ENCODE data around the gene RPRD1A.

RPRD1A gene

DNA sequence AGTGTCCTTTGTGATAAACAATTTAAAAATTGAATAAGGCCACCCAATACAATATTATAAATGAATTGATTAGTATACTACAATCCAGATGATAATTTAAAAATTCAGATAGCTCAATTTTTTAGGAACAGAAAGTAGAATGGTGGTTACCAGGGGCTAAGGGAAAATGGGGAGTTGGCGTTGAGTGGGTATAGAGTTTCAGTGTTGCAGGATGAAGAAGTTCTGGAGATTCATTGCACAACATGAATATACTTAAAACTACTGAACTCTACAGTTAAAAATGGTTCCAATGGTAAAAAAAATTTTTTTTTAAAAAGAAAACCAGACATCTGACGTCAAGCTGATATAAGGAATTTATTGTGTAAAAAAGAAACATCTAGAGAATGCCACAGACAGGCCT, 40.8 kb upstream of the RPRD1A start:
- H3K4me3 ChIP-seq (ENCODE audit: low read depth, low read length): no peak overlapping the region
- TF ChIP-seq, protein P1, sequence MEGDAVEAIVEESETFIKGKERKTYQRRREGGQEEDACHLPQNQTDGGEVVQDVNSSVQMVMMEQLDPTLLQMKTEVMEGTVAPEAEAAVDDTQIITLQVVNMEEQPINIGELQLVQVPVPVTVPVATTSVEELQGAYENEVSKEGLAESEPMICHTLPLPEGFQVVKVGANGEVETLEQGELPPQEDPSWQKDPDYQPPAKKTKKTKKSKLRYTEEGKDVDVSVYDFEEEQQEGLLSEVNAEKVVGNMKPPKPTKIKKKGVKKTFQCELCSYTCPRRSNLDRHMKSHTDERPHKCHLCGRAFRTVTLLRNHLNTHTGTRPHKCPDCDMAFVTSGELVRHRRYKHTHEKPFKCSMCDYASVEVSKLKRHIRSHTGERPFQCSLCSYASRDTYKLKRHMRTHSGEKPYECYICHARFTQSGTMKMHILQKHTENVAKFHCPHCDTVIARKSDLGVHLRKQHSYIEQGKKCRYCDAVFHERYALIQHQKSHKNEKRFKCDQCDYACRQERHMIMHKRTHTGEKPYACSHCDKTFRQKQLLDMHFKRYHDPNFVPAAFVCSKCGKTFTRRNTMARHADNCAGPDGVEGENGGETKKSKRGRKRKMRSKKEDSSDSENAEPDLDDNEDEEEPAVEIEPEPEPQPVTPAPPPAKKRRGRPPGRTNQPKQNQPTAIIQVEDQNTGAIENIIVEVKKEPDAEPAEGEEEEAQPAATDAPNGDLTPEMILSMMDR (IDR thresholded peaks at IDR 0.05; ENCODE audit: low read depth, low read length): no peak

DNA sequence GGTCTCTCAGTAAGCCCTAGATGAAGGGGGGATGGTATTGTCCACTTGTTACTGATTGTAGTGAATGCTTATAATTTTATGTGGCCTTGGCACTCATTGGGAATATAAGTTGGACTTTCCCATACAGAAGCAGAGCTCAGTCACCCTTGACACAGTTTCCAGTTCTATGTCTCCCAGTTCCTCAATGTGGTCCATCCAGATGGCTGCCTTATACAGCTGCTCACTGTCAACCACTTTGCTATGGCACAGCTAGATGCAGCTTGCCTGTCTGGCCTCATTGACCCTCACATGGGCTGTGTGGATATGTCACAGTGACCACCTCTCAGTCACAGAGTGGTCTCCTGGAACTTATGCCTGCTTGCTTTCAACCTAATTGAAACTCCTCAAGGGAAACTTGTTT, 40.1 kb upstream of the RPRD1A start:
- TF ChIP-seq, protein P1 (IDR thresholded peaks at IDR 0.05; ENCODE audit: low read depth, low read length): no peak
- H3K4me3 ChIP-seq (ENCODE audit: low read depth, low read length): no peak overlapping the region

DNA sequence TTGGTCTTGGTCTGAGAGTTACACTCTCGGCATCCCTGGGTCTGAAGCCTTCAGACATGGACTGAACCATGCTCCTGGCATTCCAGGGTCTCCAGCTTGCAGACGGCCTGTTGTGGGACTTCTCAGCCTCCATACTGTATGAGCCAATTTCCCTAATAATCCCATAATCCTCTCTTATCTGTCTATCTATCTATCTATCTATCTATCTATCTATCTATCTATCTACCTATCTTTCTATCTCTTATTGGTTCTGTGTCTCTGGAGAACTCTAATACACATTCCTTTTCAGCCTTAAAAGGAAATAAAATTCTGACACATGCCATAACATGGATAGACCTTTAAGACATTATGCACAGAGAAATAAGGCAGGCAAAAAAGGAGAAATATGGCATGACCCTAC, 37.4 kb upstream of the RPRD1A start:
- TF ChIP-seq, protein P1 (IDR thresholded peaks at IDR 0.05; ENCODE audit: low read depth, low read length): no peak
- H3K4me3 ChIP-seq (ENCODE audit: low read depth, low read length): no peak overlapping the region

DNA sequence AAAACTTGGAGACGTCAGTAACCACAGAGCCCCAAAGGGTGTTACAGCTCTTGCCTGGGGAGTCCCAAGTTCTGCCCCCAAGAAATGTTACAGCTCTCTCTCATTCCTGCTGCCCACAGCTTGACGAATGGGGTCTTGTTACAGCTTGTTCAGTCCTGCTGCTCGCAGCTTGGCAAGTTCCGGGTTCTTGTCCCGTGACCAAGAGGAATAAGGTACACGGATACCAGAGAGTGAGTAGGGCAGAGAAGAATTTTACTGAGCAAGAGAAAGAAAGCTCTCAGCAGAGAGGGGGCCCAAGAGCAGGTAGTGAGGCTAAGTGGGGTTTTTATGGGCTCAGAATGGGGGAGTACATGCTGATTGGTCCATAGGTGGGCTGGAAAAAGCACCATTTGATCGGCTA, 34.6 kb upstream of the RPRD1A start:
- TF ChIP-seq, protein P1 (IDR thresholded peaks at IDR 0.05; ENCODE audit: low read depth, low read length): no peak
- H3K4me3 ChIP-seq (ENCODE audit: low read depth, low read length): no peak overlapping the region

DNA sequence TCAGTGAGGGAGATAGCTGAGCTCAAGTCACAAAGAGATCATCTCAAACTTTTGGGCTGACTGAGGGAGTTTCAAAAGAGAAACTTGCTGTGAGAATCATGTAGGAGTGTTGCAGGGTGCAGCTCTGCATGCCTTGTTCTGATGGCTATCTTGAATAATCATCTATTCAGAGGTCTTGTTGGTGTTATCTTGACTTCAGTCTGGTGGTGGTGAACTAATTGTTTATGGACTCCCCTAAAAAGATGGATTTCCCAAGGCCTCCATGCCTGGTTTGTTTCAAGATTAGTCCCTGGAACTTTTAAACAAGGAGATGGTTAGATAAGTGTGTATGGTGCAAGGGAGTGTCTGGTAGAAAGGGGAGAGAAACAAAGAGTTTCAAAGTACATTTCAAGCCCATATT, 32.0 kb upstream of the RPRD1A start:
- H3K4me3 ChIP-seq (ENCODE audit: low read depth, low read length): no peak overlapping the region
- TF ChIP-seq, protein P1 (IDR thresholded peaks at IDR 0.05; ENCODE audit: low read depth, low read length): no peak

DNA sequence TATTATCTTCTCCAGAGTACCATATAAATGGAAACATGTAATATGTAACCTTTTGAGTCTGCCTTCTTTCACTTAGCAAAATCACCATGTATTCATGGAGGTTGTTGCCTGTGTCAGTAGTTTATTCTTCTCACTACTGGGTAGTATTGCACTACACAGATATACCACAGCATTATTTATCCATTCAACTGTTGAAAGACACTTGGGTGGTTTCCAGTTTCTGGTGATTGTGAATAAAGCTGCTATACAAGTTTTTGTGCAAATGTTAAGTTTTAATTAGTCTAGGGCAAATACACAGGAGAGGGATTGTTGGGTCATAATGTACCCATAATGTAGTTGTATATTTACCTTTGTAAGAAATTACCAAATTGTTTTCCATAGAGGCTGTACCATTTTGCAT, 29.6 kb upstream of the RPRD1A start:
- TF ChIP-seq, protein P1 (IDR thresholded peaks at IDR 0.05; ENCODE audit: low read depth, low read length): no peak
- no peak overlapping the region for H3K4me3 ChIP-seq (ENCODE audit: low read depth, low read length)

DNA sequence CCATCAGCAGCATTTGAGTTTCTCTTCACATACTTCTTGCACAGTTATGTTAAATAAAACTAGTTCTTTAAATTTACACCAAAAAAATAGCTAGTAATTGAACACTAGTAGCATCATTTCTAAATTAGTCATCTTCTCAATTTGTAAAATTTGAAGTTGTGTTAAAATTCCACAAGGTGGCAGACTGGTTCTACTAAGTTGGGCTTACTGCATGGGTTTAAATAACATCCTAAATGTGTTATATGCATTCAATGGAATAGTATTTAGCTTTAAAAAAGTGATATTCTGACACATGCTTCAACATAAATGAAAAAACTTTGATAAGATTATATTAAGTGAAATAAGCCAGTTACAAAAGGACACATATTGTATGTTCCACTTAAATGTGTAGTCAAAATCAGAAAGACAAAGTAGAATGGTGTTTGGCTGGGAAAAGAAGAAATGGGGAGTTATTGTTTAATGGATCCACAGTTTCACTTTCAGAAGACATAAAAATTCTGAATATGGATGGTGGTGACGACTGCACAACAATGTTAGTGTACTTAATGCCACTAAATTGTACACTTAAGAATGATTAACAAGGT, 28.7 kb upstream of the RPRD1A start:
- TF ChIP-seq, protein P1 (IDR thresholded peaks at IDR 0.05; ENCODE audit: low read depth, low read length): no peak
- no peak overlapping the region for H3K4me3 ChIP-seq (ENCODE audit: low read depth, low read length)

Data from WI38 (cell line).